H1 (cell line): ENCODE results near the gene RUFY3. TPM values are rescaled to one million over a fixed set of nuclear protein-coding genes. Genes with fewer than 3 reads are reported as not detected.

Source experiments
- ATF3 ChIP-seq: IDR thresholded peaks from 2 replicates; pipeline ENCODE4 v1.6.1; 2011; ENCODE audit warnings: low read depth, mild to moderate bottlenecking, low read length; ENCODE audit not compliant: insufficient read depth
- BRCA1 ChIP-seq: IDR thresholded peaks from 2 replicates; pipeline ENCODE4 v1.6.1; 2012; ENCODE audit warnings: low read depth, low read length, improper control_type of control experiment
- CBX5 ChIP-seq: fragments of 300-800, 300-1000 bp; sonication (generic); IDR thresholded peaks from 2 replicates; pipeline ENCODE4 v1.7.1; 2016; ENCODE audit warnings: antibody characterized with exemption, low read length, low read depth
- CBX8 ChIP-seq: fragments of 300-800, 300-1000 bp; sonication (generic); IDR thresholded peaks from 2 replicates; pipeline ENCODE4 v1.7.1; 2016; ENCODE audit warnings: low read depth, low read length, borderline replicate concordance
- CHD1 ChIP-seq: IDR thresholded peaks from 2 replicates; pipeline ENCODE4 v1.6.1; 2012; ENCODE audit warnings: low read depth, low read length, improper control_type of control experiment
- CTBP2 ChIP-seq: IDR thresholded peaks from 2 replicates; pipeline ENCODE4 v1.7.0; 2011; ENCODE audit warnings: borderline replicate concordance, mild to moderate bottlenecking, moderate library complexity, mixed read lengths, low read length; ENCODE audit not compliant: insufficient read depth, insufficient read length
- EGR1 ChIP-seq: IDR thresholded peaks from 2 replicates; pipeline ENCODE4 v1.6.1; 2011; ENCODE audit warnings: low read depth, low read length, borderline replicate concordance
- FOSL1 ChIP-seq: IDR thresholded peaks from 2 replicates; pipeline ENCODE4 v1.6.1; 2011; ENCODE audit warnings: mild to moderate bottlenecking, low read depth, low read length, moderate library complexity; ENCODE audit not compliant: insufficient read depth
- JUN ChIP-seq: IDR thresholded peaks from 2 replicates; pipeline ENCODE4 v1.6.1; 2011; ENCODE audit warnings: low read depth, mild to moderate bottlenecking, improper control_type of control experiment, low read length
- JUND ChIP-seq: IDR thresholded peaks from 2 replicates; pipeline ENCODE4 v1.6.1; 2011; ENCODE audit warnings: mild to moderate bottlenecking, improper control_type of control experiment, low read length
- KDM1A ChIP-seq: fragments of 200-600, 300-600 bp; sonication (generic); IDR thresholded peaks from 2 replicates; pipeline ENCODE4 v1.7.1; 2016; ENCODE audit warnings: mild to moderate bottlenecking, low read length, borderline replicate concordance
- KDM5A ChIP-seq: fragments of 200-600 bp; IDR thresholded peaks from 2 replicates; pipeline ENCODE4 v1.7.1; 2012; ENCODE audit warnings: mild to moderate bottlenecking, low read length, inconsistent platforms, mixed read lengths
- MAX ChIP-seq: IDR thresholded peaks from 2 replicates; pipeline ENCODE4 v1.6.1; 2012; ENCODE audit warnings: inconsistent platforms
- POLR2A ChIP-seq, 2 experiments: IDR thresholded peaks; 1 replicate in 1 of 2; 2 replicates in 1 of 2; pipeline ENCODE4 v1.6.1; 2011; ENCODE audit warnings: low read depth in 2 of 2, low read length in 2 of 2, mild to moderate bottlenecking in 2 of 2; ENCODE audit errors: control extremely low read depth in 1 of 2
- SAP30 ChIP-seq: fragments of 300-600 bp; sonication (generic); IDR thresholded peaks from 2 replicates; pipeline ENCODE4 v1.7.1; 2012; ENCODE audit warnings: low read length, moderate library complexity, mild to moderate bottlenecking, inconsistent platforms; ENCODE audit not compliant: insufficient read depth, insufficient replicate concordance
- SIX5 ChIP-seq: IDR thresholded peaks from 2 replicates; pipeline ENCODE4 v1.6.1; 2011; ENCODE audit warnings: mild to moderate bottlenecking, low read depth, low read length
- SP1 ChIP-seq: IDR thresholded peaks from 2 replicates; pipeline ENCODE4 v1.6.1; 2011; ENCODE audit warnings: low read depth, low read length
- SP2 ChIP-seq: IDR thresholded peaks from 2 replicates; pipeline ENCODE4 v1.6.1; 2012; ENCODE audit warnings: mild to moderate bottlenecking, low read length, inconsistent platforms
- TBP ChIP-seq: IDR thresholded peaks from 2 replicates; pipeline ENCODE4 v1.6.1; 2011; ENCODE audit warnings: low read depth, low read length, improper control_type of control experiment
- polyA plus RNA-seq, 7 experiments: library from polyadenylated mRNA; depleted of rRNA in 3 of 7; stranded (reverse) in 5 of 7; unstranded in 2 of 7; fragments of >200 nt in 5 of 7; fragments of 200-250 nt in 2 of 7; gene quantifications; 1 replicate in 5 of 7; 2 replicates in 1 of 7; 4 replicates in 1 of 7; pipeline versions ENCODE4 v1.2.1 to v1.2.3, GENCODE V29; 2011 to 2013; ENCODE audit warnings: missing spikeins in 2 of 7, mixed read lengths in 2 of 7
- total RNA-seq: library from RNA; stranded (reverse); fragmentation: NEBNext Ultra II Directional; extraction: Animal tissue kit (Norgen Biotek cat#: 25700); gene quantifications from 2 replicates; pipeline ENCODE4 v1.2.1, GENCODE V29; 2021

RUFY3 gene
- total and polyA plus RNA-seq, 2 of the 8 experiments (the other 6 are each of a cell fraction or from before 2014, with no cell fraction given) = 7.8 to 33.1 TPM

GRCh38 chr4:70705183-70706043 is 16.4 kb upstream of the RUFY3 start (continued):
- TF ChIP-seq FOSL1 = no peak
- no peak for TF ChIP-seq JUND
- TF ChIP-seq EGR1 = peak; percentile 47; the same call in 1 of the 2 replicates
- no peak for TF ChIP-seq KDM1A
- TF ChIP-seq ATF3 = no peak
- peak in 1 of 2 experiments; percentile 54; a peak in 2 of 3 replicates for TF ChIP-seq POLR2A (IDR thresholded peaks at IDR 0.05; ENCODE audit: control extremely low read depth in 1 of 2, low read depth in 2 of 2, low read length in 2 of 2)
- peak; percentile 92 for TF ChIP-seq MAX
- no peak for TF ChIP-seq CTBP2
- no peak for TF ChIP-seq SP2
- no peak for TF ChIP-seq CBX5
- TF ChIP-seq SAP30 = no peak
- no peak for TF ChIP-seq CHD1
- no peak for TF ChIP-seq SIX5
- TF ChIP-seq SP1 = no peak
- TF ChIP-seq CBX8 = no peak
- no peak for TF ChIP-seq BRCA1
- TF ChIP-seq JUN = no peak
- no peak for TF ChIP-seq KDM5A
- no peak for TF ChIP-seq TBP
- TF ChIP-seq, all 59 proteins: peak for 11
